AG04449 (cell line): ENCODE data around the gene SDF4.

ENCODE experiments used
- CTCF ChIA-PET: fragments of 350-600 bp; formaldehyde crosslinking; extraction: SDS; loops from one replicate; lab custom pipeline; 2021; ENCODE audit warnings: antibody characterized with exemption; lab: Yijun Ruan, JAX
- POLR2A ChIA-PET: fragments of 400-600, 350-600 bp; formaldehyde crosslinking; extraction: SDS; loops from one replicate; lab custom pipeline; 2020; ENCODE audit warnings: antibody characterized with exemption, inconsistent platforms; lab: Yijun Ruan, JAX
- DNase-seq: peaks from one replicate; pipeline ENCODE4 v3.0.0-alpha.2; 2010; ENCODE audit warnings: low read depth, low spot score
- H3K4me3 ChIP-seq: 2 replicates; pipeline ENCODE4 v1.5.1; 2011; ENCODE audit warnings: low read depth, mild to moderate bottlenecking, control low read depth, low read length
- TF ChIP-seq, protein P1 (sequence below): IDR thresholded peaks from one replicate; pipeline ENCODE4 v1.5.1; 2011; ENCODE audit warnings: mild to moderate bottlenecking, moderate library complexity, low read length, control low read depth, inconsistent platforms; ENCODE audit not compliant: insufficient read depth; ENCODE audit errors: missing control alignments

Gene SDF4

DNA sequence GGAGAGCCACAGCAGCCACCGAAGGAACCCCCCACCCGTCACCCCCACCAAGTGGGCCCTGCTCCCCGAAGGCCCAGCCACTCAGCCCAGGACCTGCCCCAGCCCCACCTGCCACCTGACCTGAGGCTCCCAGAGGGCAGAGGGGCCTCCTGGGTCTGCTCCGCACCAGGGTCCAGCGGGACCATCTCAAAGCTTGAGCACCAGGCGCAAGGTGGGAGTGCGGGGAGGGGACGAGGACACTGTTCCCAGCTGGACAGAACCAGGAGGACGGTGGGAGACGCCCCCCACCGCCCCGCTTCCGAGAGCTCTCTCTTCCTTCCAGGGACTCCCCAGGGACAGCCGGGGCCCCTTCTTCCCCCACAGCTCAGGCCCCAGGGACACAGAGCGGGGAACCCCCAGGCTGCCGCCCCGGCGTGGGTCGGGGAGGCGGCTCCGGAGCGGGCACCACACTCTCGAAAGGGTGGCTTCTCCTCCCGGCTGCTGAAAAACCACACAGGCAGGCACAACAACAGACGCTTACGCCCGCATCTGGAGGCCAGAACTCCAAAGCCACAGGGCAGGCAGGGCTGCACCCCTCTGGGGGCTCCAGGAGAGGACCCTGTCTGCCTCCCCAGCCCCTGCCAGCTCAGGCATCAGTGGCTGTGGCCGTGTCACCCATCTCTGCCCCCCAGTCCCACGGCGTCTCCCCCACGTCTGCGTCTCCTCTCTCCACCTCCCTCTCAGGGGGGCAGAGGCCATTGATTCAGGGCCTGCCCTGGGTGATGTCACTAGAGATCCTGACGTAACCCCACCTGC lies 60.1 kb downstream of the SDF4 start:
- TF ChIP-seq, protein P1, sequence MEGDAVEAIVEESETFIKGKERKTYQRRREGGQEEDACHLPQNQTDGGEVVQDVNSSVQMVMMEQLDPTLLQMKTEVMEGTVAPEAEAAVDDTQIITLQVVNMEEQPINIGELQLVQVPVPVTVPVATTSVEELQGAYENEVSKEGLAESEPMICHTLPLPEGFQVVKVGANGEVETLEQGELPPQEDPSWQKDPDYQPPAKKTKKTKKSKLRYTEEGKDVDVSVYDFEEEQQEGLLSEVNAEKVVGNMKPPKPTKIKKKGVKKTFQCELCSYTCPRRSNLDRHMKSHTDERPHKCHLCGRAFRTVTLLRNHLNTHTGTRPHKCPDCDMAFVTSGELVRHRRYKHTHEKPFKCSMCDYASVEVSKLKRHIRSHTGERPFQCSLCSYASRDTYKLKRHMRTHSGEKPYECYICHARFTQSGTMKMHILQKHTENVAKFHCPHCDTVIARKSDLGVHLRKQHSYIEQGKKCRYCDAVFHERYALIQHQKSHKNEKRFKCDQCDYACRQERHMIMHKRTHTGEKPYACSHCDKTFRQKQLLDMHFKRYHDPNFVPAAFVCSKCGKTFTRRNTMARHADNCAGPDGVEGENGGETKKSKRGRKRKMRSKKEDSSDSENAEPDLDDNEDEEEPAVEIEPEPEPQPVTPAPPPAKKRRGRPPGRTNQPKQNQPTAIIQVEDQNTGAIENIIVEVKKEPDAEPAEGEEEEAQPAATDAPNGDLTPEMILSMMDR: no peak
- CTCF ChIA-PET: no interaction called here
- POLR2A ChIA-PET: no interaction called here
- H3K4me3 ChIP-seq: no peak overlapping the region
- no peak for DNase-seq

DNA sequence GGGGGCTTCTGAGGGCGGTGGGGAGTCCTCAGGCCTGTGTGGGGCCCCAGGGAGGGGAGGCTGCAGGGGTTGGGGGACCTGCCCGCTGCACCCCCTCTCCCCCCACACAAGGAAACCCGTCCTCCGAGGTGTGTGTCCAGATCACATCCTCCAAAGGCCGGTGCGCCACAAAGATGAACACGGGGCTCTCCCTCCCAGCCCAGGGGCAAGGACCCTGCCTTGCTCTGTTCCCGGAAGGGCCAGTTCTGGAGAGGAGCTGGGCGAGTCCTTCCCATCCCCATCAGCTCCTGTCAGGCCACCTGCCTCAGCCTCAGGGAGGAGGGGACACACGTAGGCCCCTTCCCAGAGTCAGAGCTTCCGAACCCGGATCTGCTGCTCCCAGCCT lies 60.6 kb downstream of the SDF4 start:
- ChIA-PET POLR2A (no interaction called here), CTCF (no interaction called here)
- no peak overlapping the region for H3K4me3 ChIP-seq
- no peak for DNase-seq
- TF ChIP-seq, protein P1: no peak

DNA sequence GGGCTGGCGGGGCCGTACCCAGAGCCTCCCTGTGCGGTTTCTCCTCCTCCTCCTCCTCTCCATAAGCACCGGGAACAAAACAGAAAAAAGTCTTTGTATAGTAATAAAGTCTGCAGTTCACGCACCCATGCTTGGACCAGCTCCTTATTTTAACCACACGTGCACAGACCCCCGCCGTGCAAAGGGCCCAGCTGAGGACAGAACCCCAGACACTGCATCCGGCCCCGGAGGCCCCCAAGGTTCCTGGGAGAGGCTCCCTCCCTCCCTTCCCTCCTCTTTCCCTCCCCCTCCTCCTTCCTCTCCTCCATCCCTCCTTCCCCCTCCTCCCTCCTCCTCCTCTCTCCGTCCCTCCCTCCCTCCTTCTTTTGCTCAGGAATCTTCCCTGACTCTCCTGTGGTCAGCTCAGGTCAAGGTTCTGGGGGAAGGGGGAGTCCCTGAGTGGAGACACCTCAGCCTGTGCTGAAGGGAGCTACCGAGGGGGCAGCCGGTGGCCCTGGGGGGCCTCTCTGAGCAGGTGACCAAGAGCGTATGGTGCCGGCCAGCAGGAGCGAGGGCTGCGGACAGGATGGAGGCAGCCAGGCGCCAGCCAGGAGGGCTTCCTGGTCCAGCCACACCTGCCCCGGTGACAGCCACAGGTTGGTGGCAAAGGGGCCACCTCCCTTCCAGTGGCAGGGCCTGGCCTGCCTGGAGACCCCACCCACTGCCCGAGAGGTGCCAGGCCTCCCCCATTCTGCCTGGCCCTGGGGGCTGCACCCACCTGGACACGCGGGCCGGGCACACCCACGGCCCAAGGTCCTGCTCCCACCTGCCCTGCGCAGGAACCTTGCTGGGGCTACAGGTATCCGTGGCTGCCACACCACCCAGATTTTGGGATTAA lies 61.3 kb downstream of the SDF4 start:
- TF ChIP-seq, protein P1: no peak
- DNase-seq: no peak
- ChIA-PET CTCF (no interaction called here), POLR2A (no interaction called here)
- H3K4me3 ChIP-seq: no peak overlapping the region

DNA sequence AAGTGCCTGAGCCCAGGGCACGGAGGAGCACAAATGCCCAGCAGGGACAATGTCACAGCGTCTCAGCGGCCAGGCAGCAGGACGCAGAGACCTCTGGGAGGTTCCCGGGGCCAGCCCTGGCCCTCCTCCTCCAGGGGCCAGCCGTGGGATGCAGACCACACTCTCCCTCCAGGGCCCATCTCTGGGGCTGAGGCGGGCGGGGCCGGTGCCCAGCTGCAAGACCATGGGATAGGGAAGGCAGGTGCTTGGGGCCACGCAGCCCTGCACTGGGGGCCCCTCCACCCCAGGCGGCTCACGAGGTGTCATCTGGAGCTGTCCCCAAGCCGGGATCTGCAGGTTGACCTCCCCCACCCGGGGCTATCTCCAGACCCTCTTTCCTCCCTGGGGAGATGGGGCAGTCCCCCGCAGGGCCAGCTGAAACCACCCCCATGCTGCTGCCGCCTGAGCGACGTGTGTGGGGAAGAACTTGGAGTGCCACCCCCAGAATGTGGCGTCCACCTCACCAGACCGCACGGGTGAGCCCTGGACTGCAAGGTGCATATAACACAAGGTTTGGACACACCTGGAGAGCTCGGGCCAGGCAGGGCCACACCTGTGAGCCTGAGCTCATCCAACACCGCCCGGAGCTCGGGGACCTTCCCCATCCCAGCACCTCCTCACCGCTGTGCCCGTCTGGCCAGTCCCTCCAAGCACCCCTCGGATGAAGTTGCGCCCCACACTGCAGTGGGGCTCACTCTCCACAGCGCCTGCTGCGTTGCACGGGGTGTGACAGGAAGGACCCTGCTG lies 62.2 kb downstream of the SDF4 start:
- TF ChIP-seq, protein P1: no peak
- no peak overlapping the region for H3K4me3 ChIP-seq
- CTCF ChIA-PET: no interaction called here
- DNase-seq: no peak
- POLR2A ChIA-PET: no interaction called here

DNA sequence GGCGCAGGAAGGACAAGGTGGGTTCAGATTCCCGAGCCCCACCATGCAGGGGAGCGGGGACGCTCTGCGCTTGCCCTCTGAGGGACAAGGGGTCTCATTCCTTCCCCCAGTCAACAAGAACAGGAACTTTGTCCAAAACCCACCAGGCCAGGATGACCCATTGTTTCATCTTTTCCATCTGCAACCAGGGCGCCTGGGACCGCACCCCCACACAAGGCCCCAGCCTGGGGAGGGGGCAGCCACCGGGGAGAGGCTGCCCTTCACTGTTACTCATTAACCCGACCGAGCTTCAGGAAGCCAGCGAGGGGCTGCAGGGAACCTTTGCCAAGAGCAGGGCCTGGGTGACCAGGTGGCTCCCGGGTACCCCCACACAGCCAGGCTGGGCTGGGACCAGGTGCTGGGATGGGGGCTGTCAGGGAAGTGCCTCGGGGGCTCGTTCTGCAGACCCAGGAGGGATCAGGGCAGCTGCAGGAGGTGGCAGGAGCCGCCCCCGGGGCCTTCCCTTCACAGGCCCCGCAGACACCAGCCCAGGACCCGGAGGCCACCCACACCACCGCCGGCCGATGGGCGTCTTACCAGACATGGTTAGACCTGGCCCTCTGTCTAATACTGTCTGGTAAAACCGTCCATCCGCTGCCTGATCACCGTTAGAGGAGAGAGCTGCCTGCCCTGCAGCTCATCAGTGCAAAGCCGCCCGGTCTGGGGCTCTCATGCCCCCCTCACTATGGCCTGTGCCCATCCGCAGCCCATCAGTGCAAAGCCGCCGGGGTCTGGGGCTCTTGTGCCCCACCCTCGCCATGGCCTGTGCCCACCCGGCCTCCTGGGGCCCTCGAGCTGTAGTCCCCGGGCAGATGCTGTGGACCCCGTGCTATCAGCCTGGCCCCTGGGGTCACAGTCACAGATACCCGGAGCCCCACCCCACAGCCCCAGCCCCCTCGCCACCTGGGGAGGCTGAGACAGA lies 63.1 kb downstream of the SDF4 start:
- ChIA-PET POLR2A (no interaction called here), CTCF (no interaction called here)
- H3K4me3 ChIP-seq: no peak overlapping the region
- DNase-seq: no peak
- TF ChIP-seq, protein P1: no peak
